HepG2 (cell line): ENCODE results near the gene RAD51C.

ENCODE experiments used
- CTCF ChIP-seq: sonication (generic); formaldehyde crosslinking; IDR thresholded peaks from 2 replicates; pipeline ENCODE4 v1.5.0; 2020; ENCODE audit warnings: mild to moderate bottlenecking, missing genetic modification reagents, moderate library complexity
- EZH2 ChIP-seq: conservative IDR thresholded peaks from 2 replicates; pipeline ENCODE4 v1.6.1; 2012; ENCODE audit warnings: mild to moderate bottlenecking, low read depth, low read length, moderate library complexity
- HCFC1 ChIP-seq: fragments of 150-350 bp; IDR thresholded peaks from 2 replicates; pipeline ENCODE4 v1.6.1; 2014; ENCODE audit warnings: low read depth, low read length
- HNRNPUL1 ChIP-seq: fragments of 200-400 bp; formaldehyde crosslinking; IDR thresholded peaks from 2 replicates; pipeline ENCODE4 v1.6.1; 2017; ENCODE audit warnings: low read depth, mild to moderate bottlenecking, low read length, moderate library complexity
- MAFK ChIP-seq, 2 experiments: IDR thresholded peaks in 1 of 2; conservative IDR thresholded peaks in 1 of 2; 2 replicates each; pipeline ENCODE4 v1.6.1; 2011; ENCODE audit warnings: improper control_type of control experiment in 2 of 2, low read length in 2 of 2
- NAIF1 ChIP-seq: sonication (generic); formaldehyde crosslinking; IDR thresholded peaks from 2 replicates; pipeline ENCODE4 v1.5.0; 2020; ENCODE audit warnings: mild to moderate bottlenecking, missing genetic modification reagents, borderline replicate concordance
- POLR2AphosphoS5 ChIP-seq: IDR thresholded peaks from 2 replicates; pipeline ENCODE4 v1.6.1; 2012; ENCODE audit warnings: low read depth, low read length
- TCF12 ChIP-seq, 2 experiments: fragments of 450-650 bp in 1 of 2; sonication (generic) in 1 of 2; formaldehyde crosslinking in 1 of 2; IDR thresholded peaks; 2 replicates each; pipeline versions ENCODE4 v1.6.1 to v1.8.0; 2017 to 2022; ENCODE audit warnings: antibody characterized with exemption in 1 of 2, mild to moderate bottlenecking in 1 of 2, missing genetic modification reagents in 1 of 2, moderate library complexity in 1 of 2
- ZNF496 ChIP-seq: sonication (generic); formaldehyde crosslinking; IDR thresholded peaks from 2 replicates; pipeline ENCODE4 v1.8.1; 2023; ENCODE audit warnings: mild to moderate bottlenecking, moderate library complexity, missing genetic modification reagents; ENCODE audit not compliant: insufficient replicate concordance
- ZNF619 ChIP-seq: sonication (generic); formaldehyde crosslinking; IDR thresholded peaks from 2 replicates; pipeline ENCODE4 v1.4.0; 2020; ENCODE audit warnings: mild to moderate bottlenecking, missing genetic modification reagents
- ZNF687 ChIP-seq: sonication (generic); formaldehyde crosslinking; IDR thresholded peaks from 2 replicates; pipeline ENCODE4 v1.5.1; 2020; ENCODE audit warnings: mild to moderate bottlenecking, missing genetic modification reagents, moderate library complexity
- TF ChIP-seq, protein P1 (sequence below): sonication (generic); formaldehyde crosslinking; IDR thresholded peaks from 2 replicates; pipeline ENCODE4 v1.8.1; 2023; ENCODE audit warnings: missing genetic modification reagents, inconsistent platforms, borderline replicate concordance
- TF ChIP-seq, protein P2 (sequence below): sonication (generic); formaldehyde crosslinking; IDR thresholded peaks from 2 replicates; pipeline ENCODE4 v1.4.0; 2020; ENCODE audit warnings: missing genetic modification reagents

- TF ChIP-seq, protein P1, sequence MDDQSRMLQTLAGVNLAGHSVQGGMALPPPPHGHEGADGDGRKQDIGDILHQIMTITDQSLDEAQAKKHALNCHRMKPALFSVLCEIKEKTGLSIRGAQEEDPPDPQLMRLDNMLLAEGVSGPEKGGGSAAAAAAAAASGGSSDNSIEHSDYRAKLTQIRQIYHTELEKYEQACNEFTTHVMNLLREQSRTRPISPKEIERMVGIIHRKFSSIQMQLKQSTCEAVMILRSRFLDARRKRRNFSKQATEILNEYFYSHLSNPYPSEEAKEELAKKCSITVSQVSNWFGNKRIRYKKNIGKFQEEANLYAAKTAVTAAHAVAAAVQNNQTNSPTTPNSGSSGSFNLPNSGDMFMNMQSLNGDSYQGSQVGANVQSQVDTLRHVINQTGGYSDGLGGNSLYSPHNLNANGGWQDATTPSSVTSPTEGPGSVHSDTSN (CRISPR knock-in tag): no peak
- TF ChIP-seq HCFC1 (no peak), MAFK (conservative IDR thresholded peaks at IDR 0.05 in 1 of 2, IDR thresholded peaks at IDR 0.05 in 1 of 2; ENCODE audit: low read length in 2 of 2) (no peak), ZNF496 (CRISPR knock-in tag) (no peak), POLR2AphosphoS5 (no peak), CTCF (CRISPR knock-in tag) (no peak), TCF12 (IDR thresholded peaks at IDR 0.05) (no peak), TCF12 (CRISPR knock-in tag; IDR thresholded peaks at IDR 0.05) (no peak), ZNF619 (CRISPR knock-in tag) (no peak), ZNF687 (no peak), EZH2 (no peak), HNRNPUL1 (no peak), NAIF1 (CRISPR knock-in tag) (no peak)
- TF ChIP-seq, protein P2, sequence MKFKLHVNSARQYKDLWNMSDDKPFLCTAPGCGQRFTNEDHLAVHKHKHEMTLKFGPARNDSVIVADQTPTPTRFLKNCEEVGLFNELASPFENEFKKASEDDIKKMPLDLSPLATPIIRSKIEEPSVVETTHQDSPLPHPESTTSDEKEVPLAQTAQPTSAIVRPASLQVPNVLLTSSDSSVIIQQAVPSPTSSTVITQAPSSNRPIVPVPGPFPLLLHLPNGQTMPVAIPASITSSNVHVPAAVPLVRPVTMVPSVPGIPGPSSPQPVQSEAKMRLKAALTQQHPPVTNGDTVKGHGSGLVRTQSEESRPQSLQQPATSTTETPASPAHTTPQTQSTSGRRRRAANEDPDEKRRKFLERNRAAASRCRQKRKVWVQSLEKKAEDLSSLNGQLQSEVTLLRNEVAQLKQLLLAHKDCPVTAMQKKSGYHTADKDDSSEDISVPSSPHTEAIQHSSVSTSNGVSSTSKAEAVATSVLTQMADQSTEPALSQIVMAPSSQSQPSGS: no peak
These were observed 26.2 kb upstream of the RAD51C start for GRCh38 chr17:58665946-58666857.
